GM18861 (cell line): ENCODE measurements around the gene LTB4R.

Experiments
- ATAC-seq: cut with Tn5 transposase; IDR thresholded peaks from one replicate; pipeline ENCODE4 v1.9.1; 2021; ENCODE audit not compliant: unreplicated experiment

The LTB4R gene

GRCh38 chr14:24310646-24311604 lies at the start of gene LTB4R:
Gene LTB4R (plus strand): TSS chr14:24311502. CDS start chr14:24315652, 4,150 bp downstream.
- peak; percentile 59 for ATAC-seq

- no peak for ATAC-seq
Observed at GRCh38 chr14:24261969-24262327, 49.4 kb upstream of the LTB4R start.

- ATAC-seq, result no peak
Observed at GRCh38 chr14:24262821-24263733, 48.2 kb upstream of the LTB4R start, which contains the start of gene TGM1. Gene TGM1 (minus strand): TSS chr14:24263177. CDS start chr14:24262352, 825 bp downstream.

GRCh38 chr14:24263848-24264247 lies 47.5 kb upstream of the LTB4R start:
- ATAC-seq, result no peak

- no peak for ATAC-seq
Observed at GRCh38 chr14:24264298-24264697, 47.0 kb upstream of the LTB4R start.

- no peak for ATAC-seq
Observed at GRCh38 chr14:24266344-24267244, 44.7 kb upstream of the LTB4R start.

GRCh38 chr14:24267516-24267915 lies 43.8 kb upstream of the LTB4R start:
- no peak for ATAC-seq

GRCh38 chr14:24268225-24268624 lies 43.1 kb upstream of the LTB4R start:
- ATAC-seq, result no peak

- no peak for ATAC-seq
Observed at GRCh38 chr14:24269368-24269767, 41.9 kb upstream of the LTB4R start.

GRCh38 chr14:24269910-24270536 lies 41.3 kb upstream of the LTB4R start:
- no peak for ATAC-seq

GRCh38 chr14:24270537-24271133 lies 40.7 kb upstream of the LTB4R start:
- no peak for ATAC-seq

GRCh38 chr14:24271134-24271833 lies 40.0 kb upstream of the LTB4R start, which contains the start of gene RABGGTA:
Gene RABGGTA (minus strand): TSS chr14:24271597. CDS start chr14:24271115, 482 bp downstream.
- peak; percentile 71 for ATAC-seq

GRCh38 chr14:24271834-24272263 lies 39.5 kb upstream of the LTB4R start:
- ATAC-seq, result no peak

- no peak for ATAC-seq
Observed at GRCh38 chr14:24272467-24272866, 38.8 kb upstream of the LTB4R start.

- no peak for ATAC-seq
Observed at GRCh38 chr14:24273422-24273998, 37.8 kb upstream of the LTB4R start.

- peak; percentile 43 for ATAC-seq
Observed at GRCh38 chr14:24274101-24274543, 37.2 kb upstream of the LTB4R start.

- no peak for ATAC-seq
Observed at GRCh38 chr14:24277071-24277470, 34.2 kb upstream of the LTB4R start.

- no peak for ATAC-seq
Observed at GRCh38 chr14:24277606-24278321, 33.5 kb upstream of the LTB4R start.
